GM23338 (cell line): ENCODE results near the gene ZCCHC8. TPM values are rescaled to one million over a fixed set of nuclear protein-coding genes. Genes with fewer than 3 reads are reported as not detected.

ENCODE experiments used
- ATAC-seq: fragments of 200-7000 bp; cut with Tn5 transposase; 3 replicates; pipeline ENCODE4 v1.9.1; 2020
- DNase-seq: peaks from one replicate; pipeline ENCODE4 v3.0.0-alpha.2; 2015; ENCODE audit warnings: low spot score
- H2AFZ ChIP-seq: fragments of 200-600 bp; sonication (generic); 2 replicates; pipeline ENCODE4 v1.8.0; 2016; ENCODE audit warnings: antibody characterized with exemption, mild to moderate bottlenecking, moderate library complexity
- H3F3A ChIP-seq: fragments of 200-600 bp; sonication (generic); replicated peaks from 2 replicates; pipeline ENCODE4 v1.8.0; 2017; ENCODE audit warnings: antibody characterized with exemption, mixed run types, low read depth
- H3K27ac ChIP-seq: fragments of 200-600 bp; sonication (generic); 2 replicates; pipeline ENCODE4 v1.6.1; 2016; ENCODE audit warnings: low read depth
- H3K27me3 ChIP-seq: fragments of 200-600 bp; sonication (generic); 2 replicates; pipeline ENCODE4 v1.8.0; 2016; ENCODE audit warnings: mild to moderate bottlenecking, mixed run types, moderate library complexity; ENCODE audit not compliant: insufficient read depth
- H3K36me3 ChIP-seq: fragments of 200-600 bp; sonication (generic); 2 replicates; pipeline ENCODE4 v1.8.0; 2016; ENCODE audit warnings: mild to moderate bottlenecking; ENCODE audit not compliant: insufficient read depth
- H3K4me1 ChIP-seq: fragments of 200-600 bp; sonication (generic); 2 replicates; pipeline ENCODE4 v1.8.0; 2016; ENCODE audit warnings: mild to moderate bottlenecking, moderate library complexity; ENCODE audit not compliant: insufficient read depth
- H3K4me2 ChIP-seq: fragments of 200-600 bp; sonication (generic); 2 replicates; pipeline ENCODE4 v1.7.1; 2017; ENCODE audit warnings: mixed run types
- H3K4me3 ChIP-seq: fragments of 200-600 bp; sonication (generic); 2 replicates; pipeline ENCODE4 v1.6.1; 2016; ENCODE audit warnings: mixed run types
- H3K79me2 ChIP-seq: fragments of 200-600 bp; sonication (generic); replicated peaks from 2 replicates; pipeline ENCODE4 v1.8.0; 2017; ENCODE audit warnings: mild to moderate bottlenecking; ENCODE audit not compliant: insufficient read depth
- H3K9me2 ChIP-seq: fragments of 200-600 bp; sonication (generic); 2 replicates; pipeline ENCODE4 v1.8.0; 2017; ENCODE audit not compliant: insufficient read depth
- H4K20me1 ChIP-seq: fragments of 200-600 bp; sonication (generic); replicated peaks from 2 replicates; pipeline ENCODE4 v1.8.0; 2017; ENCODE audit warnings: mild to moderate bottlenecking; ENCODE audit not compliant: insufficient read depth
- H3K27ac Mint-ChIP-seq: 2 replicates; pipeline ENCODE4 v1.8.0; 2020; ENCODE audit warnings: inconsistent platforms, mild to moderate bottlenecking, moderate library complexity, mixed read lengths
- H3K27me3 Mint-ChIP-seq: 3 replicates; pipeline ENCODE4 v1.8.0; 2022; ENCODE audit warnings: low read depth, mild to moderate bottlenecking, moderate library complexity, mixed read lengths, inconsistent platforms; ENCODE audit not compliant: insufficient read depth, poor library complexity
- H3K36me3 Mint-ChIP-seq: 3 replicates; pipeline ENCODE4 v1.8.0; 2021; ENCODE audit warnings: low read depth, mild to moderate bottlenecking, inconsistent platforms, moderate library complexity, mixed read lengths
- H3K4me1 Mint-ChIP-seq: 3 replicates; pipeline ENCODE4 v1.8.0; 2020; ENCODE audit warnings: mild to moderate bottlenecking, inconsistent platforms, mixed read lengths
- H3K4me3 Mint-ChIP-seq: 3 replicates; pipeline ENCODE4 v1.8.0; 2021; ENCODE audit warnings: moderate library complexity, mild to moderate bottlenecking, inconsistent platforms, mixed read lengths
- H3K9me3 Mint-ChIP-seq: 3 replicates; pipeline ENCODE4 v1.8.0; 2020; ENCODE audit warnings: moderate library complexity, mild to moderate bottlenecking, inconsistent platforms, mixed read lengths
- CREB1 ChIP-seq: fragments of 250-450 bp; sonication (Bioruptor Pico); IDR thresholded peaks from 2 replicates; pipeline ENCODE4 v1.5.0; 2020; ENCODE audit warnings: low read depth, mild to moderate bottlenecking, moderate library complexity
- CTCF ChIP-seq, 2 experiments: fragments of 200-600 bp in 1 of 2; sonication (generic) in 1 of 2; conservative IDR thresholded peaks; 2 replicates each; pipeline versions ENCODE4 v1.5.1 to v1.6.1; 2016 to 2017; ENCODE audit warnings: antibody characterized with exemption in 2 of 2, low read depth in 2 of 2, mild to moderate bottlenecking in 2 of 2, moderate library complexity in 1 of 2
- ETS1 ChIP-seq: IDR thresholded peaks from 2 replicates; pipeline ENCODE4 v1.6.1; 2016; ENCODE audit warnings: antibody characterized with exemption
- EZH2 ChIP-seq: fragments of 200-600 bp; sonication (generic); IDR thresholded peaks from one replicate; pipeline ENCODE4 v1.8.0; 2017; ENCODE audit warnings: antibody characterized with exemption, mild to moderate bottlenecking, low read depth; ENCODE audit not compliant: unreplicated experiment
- NANOG ChIP-seq: IDR thresholded peaks from 2 replicates; pipeline ENCODE4 v1.6.1; 2016; ENCODE audit warnings: antibody characterized with exemption, borderline replicate concordance
- STAT1 ChIP-seq: IDR thresholded peaks from one replicate; pipeline ENCODE4 v1.6.1; 2016; ENCODE audit warnings: antibody characterized with exemption; ENCODE audit not compliant: unreplicated experiment
- ZNF114 ChIP-seq: fragments of 250-450 bp; sonication (Bioruptor Pico); IDR thresholded peaks from 2 replicates; pipeline ENCODE4 v1.5.0; 2020; ENCODE audit warnings: mild to moderate bottlenecking, moderate library complexity
- polyA plus RNA-seq: library from polyadenylated mRNA; unstranded; fragments of >200 nt; fragmentation: Nextera tagmentation; extraction: Ambion mirVana; gene quantifications from 2 replicates; pipeline ENCODE4 v1.2.1, GENCODE V29; 2016
- total RNA-seq: library from RNA; depleted of rRNA; stranded (reverse); fragments of >200 nt; shearing (Covaris generic); gene quantifications from 2 replicates; pipeline ENCODE4 v1.2.3, GENCODE V29; 2014

The ZCCHC8 gene
- total and polyA plus RNA-seq, 2 experiments from 2014 or later, result 23.9 to 39.0 TPM

DNA sequence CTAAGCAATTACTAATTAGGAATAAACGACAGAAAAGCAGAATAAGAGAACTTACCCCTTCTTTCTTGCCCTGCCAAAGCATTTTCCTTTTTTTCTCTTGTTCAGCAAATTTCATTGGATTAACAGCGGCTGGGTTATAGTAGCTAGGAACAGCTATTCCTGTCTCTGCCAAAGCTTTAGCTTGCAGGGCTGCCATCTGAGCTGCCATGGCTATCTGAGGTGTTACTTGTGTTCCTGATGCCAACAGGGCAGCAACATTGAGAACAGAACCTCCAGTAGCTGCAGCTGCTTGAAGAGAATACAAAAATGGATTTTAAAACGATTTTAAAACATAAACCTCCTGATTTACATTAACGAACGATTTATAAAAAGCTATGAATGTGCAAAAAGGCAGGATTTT, 7.4 kb upstream of the ZCCHC8 start (continued):
- TF ChIP-seq CTCF (conservative IDR thresholded peaks at IDR 0.05; ENCODE audit: low read depth in 2 of 2) (no peak), ZNF114 (CRISPR knock-in tag) (no peak)

DNA sequence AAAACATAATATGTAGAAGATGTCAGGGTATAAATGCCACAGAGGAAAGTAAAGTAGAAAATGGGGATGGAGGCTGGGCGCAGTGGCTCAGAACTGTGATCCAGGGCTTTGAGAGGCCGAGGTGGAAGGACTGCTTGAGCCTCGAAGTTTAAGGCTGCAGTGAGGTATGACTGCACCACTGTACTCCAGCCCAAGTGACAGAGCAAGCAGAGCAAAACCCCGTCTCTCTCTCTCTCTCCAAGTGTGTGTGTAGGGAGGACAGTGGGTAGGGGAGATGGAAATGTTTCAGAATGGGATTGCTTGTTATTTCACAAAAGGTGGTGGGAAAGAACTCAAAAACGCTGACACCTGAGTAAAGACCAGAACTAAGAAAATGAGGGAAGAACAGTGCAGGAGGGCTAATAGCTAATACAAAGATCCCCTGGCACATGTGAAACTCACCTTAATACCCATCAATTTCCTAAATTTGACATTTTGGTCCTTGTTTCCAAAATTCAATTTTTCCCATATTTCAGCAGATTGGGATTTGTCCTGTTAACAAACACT, 5.7 kb upstream of the ZCCHC8 start:
- no peaks in the 10 kb centered on the region for H3K9me3 Mint-ChIP-seq
- peaks cover 7% of the 10 kb centered on the region for H3K4me1 Mint-ChIP-seq
- no peak overlapping the region for H3K4me3 ChIP-seq
- no peak overlapping the region for H3K27ac Mint-ChIP-seq
- no peaks in the 10 kb centered on the region for H3K27me3 ChIP-seq
- H3K27me3 Mint-ChIP-seq, result peaks cover 4% of the 10 kb centered on the region
- no peak overlapping the region for H2AFZ ChIP-seq
- peaks cover 58% of the 10 kb centered on the region for H3F3A ChIP-seq
- TF ChIP-seq CREB1 (CRISPR knock-in tag), result no peak
- no peak for TF ChIP-seq EZH2
- no peak for TF ChIP-seq CTCF (conservative IDR thresholded peaks at IDR 0.05; ENCODE audit: low read depth in 2 of 2)
- TF ChIP-seq ETS1, result no peak
- TF ChIP-seq ZNF114 (CRISPR knock-in tag), result no peak
- peaks cover 92% of the 10 kb centered on the region for H3K36me3 Mint-ChIP-seq
- no peaks in the 10 kb centered on the region for H3K4me1 ChIP-seq
- H3K4me2 ChIP-seq, result no peak overlapping the region
- H3K27ac ChIP-seq, result no peak overlapping the region
- H4K20me1 ChIP-seq, result peaks cover 29% of the 10 kb centered on the region
- ATAC-seq, result no peak
- H3K4me3 Mint-ChIP-seq, result no peak overlapping the region
- H3K9me2 ChIP-seq, result no peaks in the 10 kb centered on the region
- DNase-seq, result no peak
- peaks cover 31% of the 10 kb centered on the region for H3K79me2 ChIP-seq
- H3K36me3 ChIP-seq, result peaks cover 78% of the 10 kb centered on the region

- H3K4me3 ChIP-seq, result no peak overlapping the region
- H2AFZ ChIP-seq, result no peak overlapping the region
- peaks cover 82% of the 10 kb centered on the region for H3K36me3 Mint-ChIP-seq
- peaks cover 24% of the 10 kb centered on the region for H3K79me2 ChIP-seq
- peaks cover 69% of the 10 kb centered on the region for H3K36me3 ChIP-seq
- no peak for DNase-seq
- no peak overlapping the region for H3K4me3 Mint-ChIP-seq
- no peak overlapping the region for H3K27ac ChIP-seq
- peaks cover 29% of the 10 kb centered on the region for H4K20me1 ChIP-seq
- no peak overlapping the region for H3K4me2 ChIP-seq
- no peaks in the 10 kb centered on the region for H3K4me1 ChIP-seq
- H3K4me1 Mint-ChIP-seq, result peaks cover 12% of the 10 kb centered on the region
- H3K9me3 Mint-ChIP-seq, result no peaks in the 10 kb centered on the region
- no peaks in the 10 kb centered on the region for H3K9me2 ChIP-seq
- peaks cover 9% of the 10 kb centered on the region for H3K27me3 Mint-ChIP-seq
- H3K27me3 ChIP-seq, result no peaks in the 10 kb centered on the region
- H3F3A ChIP-seq, result peaks cover 58% of the 10 kb centered on the region
- ATAC-seq, result no peak
- H3K27ac Mint-ChIP-seq, result no peak overlapping the region
- TF ChIP-seq ETS1 (no peak), NANOG (no peak), STAT1 (no peak)
Measured at GRCh38 chr12:122505419-122506051, 4.8 kb upstream of the ZCCHC8 start.
